Activated naive CD8-positive, alpha-beta T cell treated with anti-CD3 and anti-CD28 coated beads, Interleukin-2, amount 50 U/mL, for 24 hours (primary cell): ENCODE data around the gene VWA8.
A peak's percentile ranks its signal among the peaks of the same experiment; 100 is the strongest.

Experiments
- ATAC-seq: fragments of 150-1000 bp; cut with Tn5 transposase; one replicate; pipeline ENCODE4 v1.10.0; 2021
- DNase-seq: peaks from one replicate; pipeline ENCODE4 v3.0.0; 2021
- H3K27ac Mint-ChIP-seq: one replicate; pipeline ENCODE4 v1.8.0; 2021; ENCODE audit warnings: mild to moderate bottlenecking, mixed read lengths
- H3K27me3 Mint-ChIP-seq: one replicate; pipeline ENCODE4 v1.8.0; 2021; ENCODE audit warnings: mixed read lengths
- H3K36me3 Mint-ChIP-seq: one replicate; pipeline ENCODE4 v1.8.0; 2021; ENCODE audit warnings: low read depth, mixed read lengths
- H3K4me1 Mint-ChIP-seq: one replicate; pipeline ENCODE4 v1.8.0; 2021; ENCODE audit warnings: mixed read lengths
- H3K4me3 Mint-ChIP-seq: one replicate; pipeline ENCODE4 v1.8.0; 2021; ENCODE audit warnings: mild to moderate bottlenecking, moderate library complexity, mixed read lengths
- H3K9me3 Mint-ChIP-seq: one replicate; pipeline ENCODE4 v1.8.0; 2021; ENCODE audit warnings: mixed read lengths

The VWA8 gene

GRCh38 chr13:41802684-41803444 lies 158.0 kb downstream of the VWA8 start:
- Mint-ChIP-seq H3K36me3 (peaks cover 59% of the 10 kb centered on the region), H3K27ac (peak overlapping the region; percentile 37), H3K4me3 (no peak overlapping the region), H3K27me3 (no peaks in the 10 kb centered on the region), H3K9me3 (peaks cover 14% of the 10 kb centered on the region), H3K4me1 (peaks cover 14% of the 10 kb centered on the region)
- DNase-seq (no peak), ATAC-seq (peak; percentile 69)

DNA sequence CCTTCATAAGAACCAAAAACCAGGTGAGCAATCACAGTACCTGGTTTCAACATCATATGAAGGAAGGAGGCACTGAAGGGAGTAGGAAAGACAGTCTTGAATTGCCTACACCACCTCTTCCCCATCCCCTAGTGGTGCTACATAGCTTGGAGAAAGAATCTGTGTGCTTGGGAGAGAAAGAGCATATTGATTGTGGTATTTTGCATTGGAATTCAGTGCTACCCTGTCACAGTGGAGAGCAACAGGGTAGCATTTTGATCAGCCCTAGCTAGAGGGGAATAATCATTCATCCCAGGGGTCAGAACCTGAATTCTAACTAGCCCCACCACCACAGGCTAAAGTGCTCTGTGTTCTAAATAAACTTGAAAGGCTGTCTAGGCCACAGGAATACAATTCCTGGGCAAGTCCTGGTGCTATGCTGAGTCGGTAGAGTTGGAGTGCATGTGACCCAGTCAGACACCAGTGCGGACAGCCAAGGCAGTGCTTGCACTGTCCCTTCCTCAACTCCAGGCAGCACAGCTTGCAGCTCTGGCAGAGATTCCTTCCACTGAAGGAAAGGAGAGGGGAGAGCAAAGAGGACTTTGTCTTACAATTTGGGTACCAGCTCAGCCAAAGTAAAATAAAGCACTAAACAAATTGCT lies 158.7 kb downstream of the VWA8 start:
- H3K36me3 Mint-ChIP-seq = peaks cover 60% of the 10 kb centered on the region

DNA sequence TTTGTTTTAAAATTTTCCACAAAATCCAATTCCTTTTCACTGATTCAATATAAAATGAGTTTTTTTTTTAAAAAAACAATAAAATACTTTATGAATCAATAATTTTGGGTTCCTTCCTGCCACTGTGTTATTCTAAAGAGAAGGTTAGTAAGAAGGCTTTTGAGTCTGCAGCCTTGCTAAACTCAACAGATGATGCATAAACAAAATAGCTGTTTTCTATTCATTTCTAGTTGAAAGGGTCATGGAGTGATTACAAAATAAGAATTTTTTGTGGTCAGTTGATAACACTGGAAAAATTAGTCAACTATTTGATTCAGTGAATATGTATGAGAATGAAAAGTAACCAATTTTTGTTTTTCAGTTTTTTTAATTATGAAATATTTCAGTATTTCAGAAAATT lies 169.9 kb downstream of the VWA8 start:
- Mint-ChIP-seq H3K9me3 (no peaks in the 10 kb centered on the region), H3K27me3 (no peaks in the 10 kb centered on the region), H3K4me3 (no peak overlapping the region), H3K27ac (no peak overlapping the region), H3K36me3 (peaks cover 22% of the 10 kb centered on the region), H3K4me1 (no peaks in the 10 kb centered on the region)
- DNase-seq (no peak), ATAC-seq (no peak)

More for the DNA sequence above, 158.7 kb downstream of the VWA8 start:
- Mint-ChIP-seq H3K27me3 (no peaks in the 10 kb centered on the region), H3K4me1 (peaks cover 14% of the 10 kb centered on the region), H3K27ac (no peak overlapping the region), H3K9me3 (peaks cover 14% of the 10 kb centered on the region), H3K4me3 (no peak overlapping the region)
- peak; percentile 20 for ATAC-seq
- DNase-seq = no peak

- ATAC-seq (no peak), DNase-seq (no peak)
- H3K4me1 Mint-ChIP-seq = no peaks in the 10 kb centered on the region
- H3K27me3 Mint-ChIP-seq = no peaks in the 10 kb centered on the region
- H3K4me3 Mint-ChIP-seq = no peak overlapping the region
- peaks cover 10% of the 10 kb centered on the region for H3K36me3 Mint-ChIP-seq
- no peaks in the 10 kb centered on the region for H3K9me3 Mint-ChIP-seq
- H3K27ac Mint-ChIP-seq = no peak overlapping the region
These were observed 172.4 kb downstream of the VWA8 start for GRCh38 chr13:41788552-41788951.

GRCh38 chr13:41785402-41786172 lies 175.3 kb downstream of the VWA8 start:
- H3K4me1 Mint-ChIP-seq = no peaks in the 10 kb centered on the region
- peaks cover 13% of the 10 kb centered on the region for H3K36me3 Mint-ChIP-seq
- H3K27me3 Mint-ChIP-seq = no peaks in the 10 kb centered on the region
- H3K9me3 Mint-ChIP-seq = no peaks in the 10 kb centered on the region
- no peak for DNase-seq
- no peak for ATAC-seq
- H3K27ac Mint-ChIP-seq = no peak overlapping the region
- no peak overlapping the region for H3K4me3 Mint-ChIP-seq

DNA sequence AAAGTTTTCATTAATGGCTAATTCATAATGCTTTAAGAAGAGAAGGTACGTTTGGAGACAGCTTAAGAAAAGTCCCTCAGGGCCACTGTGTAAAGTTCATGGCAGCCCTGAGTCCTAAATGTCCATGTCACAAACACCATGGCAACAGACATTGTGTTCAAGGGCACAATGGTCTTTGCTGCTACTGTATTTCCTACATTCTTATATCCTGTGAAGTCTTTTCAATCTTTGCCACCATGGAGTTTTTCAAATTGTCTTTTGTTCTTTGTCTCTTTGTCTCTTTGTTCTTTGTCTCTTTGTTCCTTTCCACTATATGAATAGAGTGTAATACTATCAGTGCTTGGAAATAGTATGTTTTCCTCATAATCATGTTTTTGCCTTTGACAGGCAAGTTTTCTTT lies 178.8 kb downstream of the VWA8 start:
- peaks cover 14% of the 10 kb centered on the region for H3K36me3 Mint-ChIP-seq
- H3K27ac Mint-ChIP-seq = no peak overlapping the region
- no peak overlapping the region for H3K4me3 Mint-ChIP-seq
- no peaks in the 10 kb centered on the region for H3K27me3 Mint-ChIP-seq
- no peak for ATAC-seq
- no peaks in the 10 kb centered on the region for H3K4me1 Mint-ChIP-seq
- no peaks in the 10 kb centered on the region for H3K9me3 Mint-ChIP-seq
- no peak for DNase-seq

DNA sequence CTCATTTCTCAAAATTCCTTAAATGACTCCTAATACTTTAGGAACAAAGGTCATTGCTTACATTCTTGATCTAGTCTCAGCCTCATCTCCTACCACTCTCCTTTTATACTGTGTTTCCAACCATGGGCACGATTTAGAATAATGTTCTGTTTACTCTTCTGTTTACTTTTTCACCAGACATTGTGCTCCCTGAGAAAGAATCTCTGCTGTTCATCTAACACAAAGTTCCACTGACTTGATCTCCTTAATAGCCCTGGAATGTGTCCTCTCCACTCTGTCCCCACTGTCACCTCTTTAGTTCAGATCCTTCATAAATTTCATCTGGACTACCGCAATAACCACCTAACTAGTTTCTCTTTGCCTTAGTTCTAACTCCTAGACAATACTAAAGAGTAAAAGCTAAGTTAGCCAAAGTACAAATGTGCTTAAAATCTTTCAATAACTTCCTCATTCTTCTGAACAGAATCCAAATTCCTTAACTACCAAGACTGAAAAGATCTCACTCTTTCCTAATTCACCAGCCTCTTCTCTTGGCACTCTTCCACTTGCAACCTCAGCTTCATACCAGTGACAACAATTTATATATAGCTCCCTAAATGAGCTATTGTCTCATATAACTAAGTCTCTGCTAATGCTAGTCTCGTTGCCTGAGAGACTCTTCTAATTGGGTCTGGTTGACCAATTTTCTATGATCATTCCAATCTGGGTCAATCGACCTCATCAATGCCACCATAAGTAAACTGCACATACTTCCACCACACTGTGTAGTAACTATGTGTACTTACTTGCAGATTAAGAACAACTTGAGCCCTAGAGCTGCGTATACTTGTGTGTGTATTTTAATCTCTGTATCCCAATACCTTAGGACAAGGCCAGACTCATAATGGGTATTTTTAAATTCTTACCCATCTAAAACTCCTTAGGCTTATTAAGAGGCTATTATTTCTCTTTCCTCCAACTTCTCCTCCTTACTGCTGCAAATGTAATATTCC lies 179.9 kb downstream of the VWA8 start:
- H3K27ac Mint-ChIP-seq = no peak overlapping the region
- no peak for ATAC-seq
- H3K4me1 Mint-ChIP-seq = no peaks in the 10 kb centered on the region
- H3K4me3 Mint-ChIP-seq = no peak overlapping the region
- H3K36me3 Mint-ChIP-seq = peaks cover 12% of the 10 kb centered on the region
- H3K9me3 Mint-ChIP-seq = no peaks in the 10 kb centered on the region
- H3K27me3 Mint-ChIP-seq = no peaks in the 10 kb centered on the region
- DNase-seq = no peak

- ATAC-seq (no peak), DNase-seq (no peak)
- Mint-ChIP-seq H3K9me3 (no peaks in the 10 kb centered on the region), H3K27me3 (no peaks in the 10 kb centered on the region), H3K4me3 (no peak overlapping the region), H3K36me3 (peaks cover 17% of the 10 kb centered on the region), H3K4me1 (no peaks in the 10 kb centered on the region), H3K27ac (no peak overlapping the region)
These were observed 185.7 kb downstream of the VWA8 start for GRCh38 chr13:41775251-41775650.

DNA sequence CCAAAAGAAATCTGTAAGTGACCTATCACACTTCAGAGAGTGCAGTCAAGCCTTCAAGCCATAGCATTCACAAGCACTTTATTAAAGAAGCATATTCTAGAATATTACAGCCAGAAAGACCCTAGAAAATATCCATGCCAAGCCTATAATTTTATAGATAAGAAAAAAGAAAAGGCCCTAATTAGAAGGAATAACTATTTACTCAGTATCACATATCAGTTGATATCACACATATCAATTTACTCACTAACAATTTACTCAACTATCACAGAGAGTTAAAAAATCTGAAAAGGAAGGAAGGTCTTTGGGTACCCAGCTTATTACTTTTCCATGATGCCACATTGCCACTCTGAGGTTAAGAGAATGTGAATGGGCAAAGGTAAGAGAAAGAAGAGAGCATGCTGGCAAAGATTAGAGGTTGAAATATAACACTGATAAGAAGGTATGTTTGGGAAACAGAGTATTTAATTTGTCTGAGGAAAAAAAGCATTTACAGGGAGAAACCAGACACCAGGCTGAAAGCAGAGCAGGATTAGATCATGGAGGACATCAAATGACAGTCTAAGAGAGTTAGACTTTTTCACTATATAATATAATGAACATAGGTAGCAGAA lies 186.2 kb downstream of the VWA8 start:
- DNase-seq = no peak
- H3K4me3 Mint-ChIP-seq = no peak overlapping the region
- ATAC-seq = no peak
- H3K9me3 Mint-ChIP-seq = no peaks in the 10 kb centered on the region
- no peaks in the 10 kb centered on the region for H3K4me1 Mint-ChIP-seq
- H3K36me3 Mint-ChIP-seq = peaks cover 19% of the 10 kb centered on the region
- no peaks in the 10 kb centered on the region for H3K27me3 Mint-ChIP-seq
- no peak overlapping the region for H3K27ac Mint-ChIP-seq

GRCh38 chr13:41767801-41768200 lies 193.1 kb downstream of the VWA8 start:
- Mint-ChIP-seq H3K4me1 (peaks cover 2% of the 10 kb centered on the region), H3K36me3 (peaks cover 13% of the 10 kb centered on the region), H3K9me3 (no peaks in the 10 kb centered on the region), H3K4me3 (no peak overlapping the region), H3K27ac (no peak overlapping the region), H3K27me3 (no peaks in the 10 kb centered on the region)
- ATAC-seq = no peak
- DNase-seq = no peak

GRCh38 chr13:41766439-41766838 lies 194.5 kb downstream of the VWA8 start:
- ATAC-seq (no peak), DNase-seq (no peak)
- no peak overlapping the region for H3K27ac Mint-ChIP-seq
- peaks cover 2% of the 10 kb centered on the region for H3K4me1 Mint-ChIP-seq
- no peaks in the 10 kb centered on the region for H3K27me3 Mint-ChIP-seq
- H3K4me3 Mint-ChIP-seq = no peak overlapping the region
- H3K36me3 Mint-ChIP-seq = peaks cover 13% of the 10 kb centered on the region
- no peaks in the 10 kb centered on the region for H3K9me3 Mint-ChIP-seq

DNA sequence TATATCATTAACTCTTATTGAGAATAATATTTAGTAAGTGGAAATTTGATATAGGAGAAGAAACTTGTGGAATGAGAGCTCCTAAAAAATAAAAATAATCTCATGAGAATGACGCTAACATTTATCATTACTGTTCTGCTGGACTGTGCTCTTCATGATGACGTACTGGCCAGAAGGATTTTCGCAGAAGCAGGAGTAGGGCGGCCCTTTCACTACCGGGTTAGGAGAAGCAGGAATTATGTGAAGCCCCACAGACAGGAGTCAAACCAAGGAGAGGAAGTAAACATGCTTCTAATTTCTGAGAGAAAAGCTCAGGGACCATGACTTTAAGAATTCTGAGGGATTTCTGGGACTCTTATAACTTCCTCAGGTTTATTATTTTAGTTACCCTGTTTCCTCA lies 195.1 kb downstream of the VWA8 start:
- no peaks in the 10 kb centered on the region for H3K9me3 Mint-ChIP-seq
- DNase-seq (no peak), ATAC-seq (no peak)
- H3K36me3 Mint-ChIP-seq = peaks cover 18% of the 10 kb centered on the region
- no peak overlapping the region for H3K4me3 Mint-ChIP-seq
- H3K4me1 Mint-ChIP-seq = peaks cover 2% of the 10 kb centered on the region
- no peaks in the 10 kb centered on the region for H3K27me3 Mint-ChIP-seq
- no peak overlapping the region for H3K27ac Mint-ChIP-seq

GRCh38 chr13:41765020-41765419 lies 195.9 kb downstream of the VWA8 start:
- Mint-ChIP-seq H3K9me3 (no peaks in the 10 kb centered on the region), H3K27me3 (no peaks in the 10 kb centered on the region), H3K36me3 (peaks cover 20% of the 10 kb centered on the region), H3K27ac (peak overlapping the region; percentile 2), H3K4me3 (no peak overlapping the region), H3K4me1 (peaks cover 2% of the 10 kb centered on the region)
- DNase-seq = no peak
- ATAC-seq = no peak

GRCh38 chr13:41764558-41764957 lies 196.4 kb downstream of the VWA8 start:
- H3K9me3 Mint-ChIP-seq = no peaks in the 10 kb centered on the region
- peaks cover 21% of the 10 kb centered on the region for H3K36me3 Mint-ChIP-seq
- no peak overlapping the region for H3K4me3 Mint-ChIP-seq
- no peaks in the 10 kb centered on the region for H3K27me3 Mint-ChIP-seq
- peak overlapping the region; percentile 2 for H3K27ac Mint-ChIP-seq
- DNase-seq (no peak), ATAC-seq (no peak)
- peaks cover 2% of the 10 kb centered on the region for H3K4me1 Mint-ChIP-seq
